Medulla oblongata (tissue), 1 donor: ENCODE measurements around the gene RBPMS2.
"Not testable (repeated sequence)": the region's sequence is repeated elsewhere in the genome, so short reads cannot be mapped to it uniquely, and the experiment has no call there.

ENCODE experiments used
- DNase-seq: peaks from one replicate; pipeline ENCODE4 v3.0.0-alpha.2; 2015; ENCODE audit errors: extremely low spot score

The RBPMS2 gene

DNA sequence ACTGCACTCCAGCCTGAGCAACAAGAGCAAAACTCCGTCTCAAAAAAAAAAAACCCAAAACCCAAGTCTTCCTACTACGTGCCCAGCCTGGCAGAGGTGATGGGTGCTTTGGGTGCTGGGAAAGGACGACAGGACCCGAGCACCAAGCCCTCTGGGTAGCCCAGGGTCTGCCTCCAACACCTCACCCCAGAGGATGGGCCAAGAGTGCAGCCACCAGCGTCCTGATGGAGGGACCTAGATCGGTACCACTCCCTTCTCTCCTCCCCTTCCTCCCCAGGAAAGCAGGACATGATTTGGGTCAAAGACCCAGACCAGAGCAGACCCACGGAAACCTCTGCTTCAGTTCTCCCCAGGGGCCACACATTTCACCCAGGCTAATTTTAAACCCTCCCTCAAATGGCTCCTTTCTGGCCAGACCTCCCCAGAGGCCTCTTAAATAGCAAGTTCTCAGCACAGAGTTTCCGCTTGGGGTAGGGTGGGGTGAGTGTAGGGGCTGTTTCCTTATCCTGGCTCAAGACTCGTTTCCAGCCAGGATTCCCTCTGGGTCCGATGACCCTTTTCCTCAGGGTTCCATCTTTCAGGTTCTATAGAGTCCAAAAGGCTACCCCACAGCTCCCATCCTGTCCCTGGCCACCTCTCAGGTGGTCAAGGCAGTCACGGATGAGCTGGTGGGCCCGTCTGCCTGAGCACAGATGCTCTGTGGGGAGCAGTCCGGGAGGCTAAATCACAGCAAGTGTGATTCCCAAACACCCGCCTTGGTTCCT lies 20.5 kb downstream of the RBPMS2 start:
- DNase-seq: no peak

DNA sequence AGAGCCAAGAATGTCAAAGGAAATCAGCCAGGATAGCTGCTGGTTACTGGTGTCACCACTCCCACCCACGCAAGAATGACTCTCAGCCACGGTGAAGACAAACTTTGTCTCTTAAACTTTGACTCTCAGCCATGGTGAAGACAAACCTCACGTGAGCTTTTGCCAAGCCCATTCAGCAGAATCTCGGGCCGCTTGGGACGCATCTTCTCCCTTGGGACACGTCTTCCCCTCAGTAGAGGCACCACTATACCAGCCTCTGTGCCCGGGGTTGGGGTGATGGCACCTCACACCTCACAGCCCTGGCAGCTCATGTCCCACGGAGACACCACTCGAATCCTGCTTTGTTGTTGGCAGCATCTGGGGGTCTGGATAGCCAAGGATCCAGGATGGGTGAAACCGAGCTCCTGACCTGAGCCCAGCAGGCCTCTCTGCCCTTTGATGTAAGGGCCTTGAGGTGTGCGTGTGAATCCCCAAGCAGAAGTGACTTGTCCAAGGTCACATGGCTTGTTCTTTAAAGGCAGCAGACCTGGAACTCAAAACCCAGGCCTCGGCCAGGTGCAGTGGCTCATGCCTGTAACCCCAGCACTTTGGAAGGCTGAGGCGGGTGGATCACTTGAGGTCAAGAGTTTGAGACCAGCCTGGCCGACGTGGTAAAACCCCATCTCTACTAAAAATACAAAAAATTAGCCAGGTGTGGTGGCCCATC lies 21.8 kb downstream of the RBPMS2 start:
- no peak for DNase-seq

DNA sequence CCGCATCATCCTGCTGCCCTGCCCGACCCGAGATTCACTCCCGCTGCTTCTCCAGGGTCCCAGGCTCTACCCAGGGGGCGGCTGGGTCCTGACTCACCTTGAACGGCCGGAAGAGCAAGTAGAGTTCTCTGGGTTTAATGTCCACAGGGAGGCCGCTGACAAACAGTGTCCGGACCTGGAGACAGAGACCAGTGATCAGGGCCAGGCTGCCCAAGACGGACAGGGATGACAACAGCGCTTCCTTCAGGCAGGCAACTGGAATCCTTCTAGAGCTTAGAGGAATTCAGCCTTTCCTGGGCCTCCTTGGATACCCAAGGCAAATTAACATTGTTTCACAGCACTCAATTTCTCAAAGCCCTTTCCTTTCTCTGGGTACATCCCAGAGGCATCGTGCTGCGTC lies 23.9 kb downstream of the RBPMS2 start:
- DNase-seq: no peak

DNA sequence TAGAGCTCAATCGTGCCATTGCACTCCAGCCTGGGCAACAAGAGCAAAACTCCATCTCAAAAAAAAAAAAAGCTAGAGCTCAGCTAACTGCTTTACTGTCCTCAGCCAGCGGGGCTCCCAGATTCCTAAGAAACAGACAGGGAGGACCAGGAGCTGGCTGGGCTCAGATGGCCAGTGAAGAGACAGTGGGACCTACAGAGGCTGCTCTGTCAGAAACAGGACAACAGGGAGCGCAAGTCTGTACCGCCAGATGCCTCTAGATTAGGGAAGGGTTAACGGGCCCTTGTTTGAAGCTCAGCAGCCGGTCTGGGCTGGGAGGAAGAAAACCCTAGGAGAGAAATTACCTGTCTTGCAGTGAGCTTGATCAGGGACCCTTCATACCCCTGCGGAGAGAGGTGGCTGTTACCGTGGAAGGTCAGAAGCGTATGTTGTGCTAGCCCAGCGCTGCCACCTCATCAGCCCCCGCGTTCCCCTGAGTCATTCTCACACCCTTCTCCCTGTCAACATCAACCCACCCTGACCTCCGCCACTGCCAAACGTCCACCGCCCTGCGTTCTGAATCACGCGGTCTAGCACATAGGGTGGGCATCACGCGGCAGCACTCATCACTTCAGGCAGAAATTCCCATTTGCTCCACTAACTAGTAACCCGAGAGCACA lies 25.3 kb downstream of the RBPMS2 start:
- DNase-seq: no peak

DNA sequence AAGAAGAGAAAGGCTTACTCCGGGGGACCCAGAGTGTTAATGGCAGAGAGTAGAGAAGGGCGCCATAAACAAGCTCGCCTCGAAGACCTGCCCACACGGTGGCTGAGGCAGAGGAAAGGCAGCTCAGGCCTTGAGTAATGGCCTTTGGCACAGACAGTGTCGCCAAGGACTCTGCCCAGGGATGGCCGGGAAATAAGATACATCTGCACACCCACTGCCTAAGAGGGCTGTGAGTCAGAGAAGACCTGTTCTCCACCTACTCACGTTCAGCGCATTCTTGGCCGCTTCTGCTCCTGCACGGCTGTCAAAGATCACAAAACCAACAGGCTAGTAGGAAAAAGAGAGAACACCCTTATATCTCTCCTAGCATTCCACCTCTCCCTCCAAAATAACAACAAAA lies 26.2 kb downstream of the RBPMS2 start:
- no peak for DNase-seq

DNA sequence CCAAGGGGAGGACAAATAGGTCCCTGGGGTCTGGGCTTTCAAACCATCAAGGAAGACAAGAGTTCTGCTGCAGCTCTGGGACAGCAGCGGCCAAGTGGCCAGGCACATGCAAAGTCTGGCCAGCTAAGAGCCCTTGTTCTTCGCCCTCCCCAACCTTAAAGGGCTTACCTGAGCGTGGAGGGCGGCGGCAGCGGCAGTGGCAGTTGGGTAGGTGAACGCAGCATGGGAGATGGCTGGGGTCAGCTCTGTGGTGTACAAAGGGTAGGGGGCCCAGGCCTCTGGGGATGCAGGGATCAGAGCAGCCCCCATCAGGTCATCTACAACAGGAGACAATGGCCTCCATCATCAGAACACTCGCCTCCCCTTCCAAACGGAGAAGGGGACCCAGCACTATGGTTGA lies 27.1 kb downstream of the RBPMS2 start:
- DNase-seq: no peak

DNA sequence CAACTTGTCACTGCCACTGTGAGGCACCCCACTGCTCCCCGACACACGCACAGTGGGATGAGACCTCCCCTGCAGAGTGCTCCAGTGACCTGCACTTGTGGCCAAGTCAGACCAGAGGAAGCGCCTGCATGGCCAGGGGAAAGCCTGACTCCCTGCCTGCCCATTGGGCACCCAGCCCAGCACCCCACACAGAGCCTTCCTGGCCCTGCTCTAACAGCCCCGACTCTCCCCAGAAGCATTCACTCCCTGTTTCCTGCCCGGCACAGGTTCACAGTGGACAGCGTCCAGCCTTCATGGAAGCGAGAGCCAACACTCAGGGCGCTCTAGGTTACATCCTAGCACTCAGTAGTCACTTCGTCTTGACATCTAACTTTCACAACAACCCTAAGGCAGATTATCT lies 27.8 kb downstream of the RBPMS2 start:
- no peak for DNase-seq

DNA sequence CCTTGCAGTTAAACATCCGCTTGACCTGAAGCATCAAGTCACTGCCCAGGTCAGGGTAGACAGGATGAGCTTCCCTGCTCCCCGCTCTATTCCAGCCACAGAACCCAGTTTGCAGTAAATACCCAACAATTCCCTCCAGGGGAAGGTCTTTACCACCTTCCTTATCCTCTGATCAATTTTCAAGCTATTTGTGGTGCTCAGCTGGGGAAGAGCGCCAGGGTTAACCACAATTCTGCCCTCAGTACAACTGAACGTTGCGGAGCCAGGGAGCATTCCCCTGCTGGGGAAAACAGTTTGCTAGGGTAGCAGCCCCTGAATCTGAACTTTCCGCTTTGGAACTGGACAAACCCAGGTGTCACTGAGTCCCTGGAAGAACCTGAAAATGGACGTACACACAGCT lies 28.5 kb downstream of the RBPMS2 start:
- no peak for DNase-seq

DNA sequence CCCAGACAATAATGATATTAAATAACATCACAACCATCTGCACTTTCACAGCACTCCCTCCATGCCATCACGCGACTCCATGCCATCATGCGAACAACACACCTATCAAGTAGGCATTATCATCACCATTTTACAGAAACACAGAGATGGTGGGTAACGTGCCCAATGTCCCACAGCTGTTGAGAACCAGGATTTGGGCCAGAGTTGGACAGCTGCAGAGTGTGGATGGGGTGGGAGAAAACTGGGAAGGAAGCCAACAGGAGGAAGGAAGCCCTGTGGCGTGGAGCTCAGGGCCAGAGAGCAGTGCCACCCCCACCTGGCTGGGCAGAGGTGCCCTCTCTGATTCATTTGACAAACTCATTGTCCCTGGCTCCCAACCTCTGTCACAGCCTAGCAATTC lies 29.0 kb downstream of the RBPMS2 start:
- DNase-seq: no peak

DNA sequence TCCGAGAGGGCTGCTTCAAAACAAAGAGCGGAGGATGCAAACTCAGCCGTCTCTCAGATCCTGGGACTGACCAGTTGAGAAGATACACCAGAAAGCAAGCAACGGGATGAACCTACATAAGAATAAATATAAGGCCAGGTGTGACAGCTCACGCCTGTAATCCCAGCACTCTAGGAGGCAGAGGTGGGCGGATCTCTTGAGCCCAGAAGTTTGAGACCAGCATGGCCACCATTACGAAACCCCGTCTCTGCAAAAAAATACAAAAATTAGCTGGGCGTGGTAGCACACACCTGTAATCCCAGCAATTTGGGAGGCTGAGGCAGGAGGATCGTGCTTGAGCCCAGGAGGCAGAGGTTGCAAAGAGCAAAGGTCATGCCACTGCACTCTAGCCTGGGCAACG lies 31.7 kb downstream of the RBPMS2 start:
- no peak for DNase-seq

DNA sequence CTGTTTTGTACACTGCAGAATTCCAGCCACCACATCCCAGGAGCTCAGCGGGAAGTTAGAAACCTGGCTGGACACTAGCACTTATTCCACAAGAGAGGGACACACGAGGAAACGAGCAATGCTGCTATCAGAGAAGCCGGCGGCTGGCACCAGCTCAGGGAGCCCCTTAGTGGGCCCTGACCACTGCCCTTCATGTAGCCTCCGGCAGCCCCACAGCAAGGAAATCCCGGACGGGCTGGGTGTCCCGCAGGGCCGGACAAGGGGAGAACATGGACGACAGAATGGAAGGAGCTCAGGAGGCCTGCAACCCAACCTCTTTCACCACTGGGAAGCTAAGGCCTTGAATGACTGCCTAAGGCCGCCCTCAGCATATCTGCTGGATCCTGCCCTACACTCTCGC lies 32.5 kb downstream of the RBPMS2 start:
- DNase-seq: no peak

DNA sequence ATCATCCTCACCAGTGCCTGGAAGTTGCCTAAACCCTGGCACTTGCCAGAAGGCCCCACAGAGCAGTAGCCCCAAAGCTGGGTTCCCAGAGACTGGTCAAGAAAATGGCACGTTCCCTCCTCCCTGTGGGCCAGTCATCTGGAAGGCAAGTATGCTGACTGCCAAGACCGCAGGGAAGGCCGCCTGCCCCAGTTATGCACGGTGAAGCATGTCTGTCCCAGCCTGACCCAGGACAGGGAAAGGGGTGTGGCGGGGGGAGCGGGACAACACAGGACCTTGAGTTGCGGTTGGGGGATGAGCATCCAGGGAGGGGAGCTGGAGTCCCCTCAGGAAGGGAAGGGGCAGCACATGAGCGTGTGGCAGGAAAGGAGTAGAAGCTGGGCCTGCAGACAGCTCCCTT lies 33.0 kb downstream of the RBPMS2 start:
- DNase-seq: no peak

DNA sequence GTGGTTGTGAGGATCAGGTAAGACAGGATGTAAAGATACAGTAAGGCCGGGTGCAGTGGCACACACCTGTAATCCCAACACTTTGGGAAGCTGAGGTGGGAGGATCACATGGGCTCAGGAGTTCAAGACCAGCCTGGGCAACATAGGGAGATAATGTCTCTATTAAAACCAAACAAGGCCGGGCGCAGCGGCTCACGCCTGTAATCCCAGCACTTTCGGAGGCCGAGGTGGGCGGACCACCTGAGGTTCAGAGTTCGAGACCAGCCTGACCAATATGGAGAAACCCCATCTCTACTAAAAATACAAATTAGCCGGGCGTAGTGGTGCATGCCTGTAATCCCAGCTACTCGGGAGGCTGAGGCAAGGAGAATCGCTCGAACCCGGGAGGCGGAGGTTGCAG lies 33.7 kb downstream of the RBPMS2 start:
- DNase-seq: not testable (repeated sequence)

DNA sequence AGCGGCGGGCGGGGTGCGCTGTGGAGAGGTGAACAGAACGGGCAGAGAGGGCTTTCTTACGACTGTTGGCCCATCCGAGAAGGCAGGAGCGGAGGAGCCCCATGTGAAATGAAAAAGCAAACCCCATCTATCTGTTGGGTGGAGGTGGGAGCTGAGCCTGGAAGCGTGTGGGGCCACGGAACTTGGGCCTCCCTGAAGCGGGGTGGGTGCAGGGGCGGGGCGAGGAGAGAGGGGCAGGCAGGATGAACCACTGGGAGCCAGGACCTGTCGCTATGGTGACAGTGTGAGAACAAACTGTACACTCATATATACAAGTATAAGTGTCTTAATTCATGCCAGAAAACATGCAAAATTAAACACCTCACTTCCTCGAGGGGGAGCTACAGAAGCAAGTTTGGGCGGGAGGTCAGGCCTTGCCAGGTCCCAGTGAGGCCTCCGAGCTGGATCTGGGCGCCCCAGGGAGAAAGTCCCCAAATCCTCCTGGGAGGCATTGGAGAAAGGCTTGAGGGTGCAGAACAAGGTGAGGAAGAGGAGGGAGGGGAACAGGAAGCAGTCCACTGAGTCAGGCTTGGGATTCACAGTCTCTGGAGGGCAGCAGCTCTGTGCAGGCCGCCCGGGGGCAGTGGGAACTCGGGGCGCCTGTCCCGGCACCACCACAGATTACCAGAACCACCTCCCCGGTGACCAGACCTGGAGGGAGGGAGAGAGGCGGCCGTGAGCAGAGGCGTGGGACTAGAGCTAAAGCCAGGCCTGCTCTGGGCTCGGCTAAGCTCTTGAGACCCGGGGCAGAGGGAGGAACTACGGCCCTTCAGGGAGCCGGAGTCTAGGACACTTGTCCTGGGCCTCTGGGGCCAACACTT lies 34.8 kb downstream of the RBPMS2 start:
- no peak for DNase-seq

DNA sequence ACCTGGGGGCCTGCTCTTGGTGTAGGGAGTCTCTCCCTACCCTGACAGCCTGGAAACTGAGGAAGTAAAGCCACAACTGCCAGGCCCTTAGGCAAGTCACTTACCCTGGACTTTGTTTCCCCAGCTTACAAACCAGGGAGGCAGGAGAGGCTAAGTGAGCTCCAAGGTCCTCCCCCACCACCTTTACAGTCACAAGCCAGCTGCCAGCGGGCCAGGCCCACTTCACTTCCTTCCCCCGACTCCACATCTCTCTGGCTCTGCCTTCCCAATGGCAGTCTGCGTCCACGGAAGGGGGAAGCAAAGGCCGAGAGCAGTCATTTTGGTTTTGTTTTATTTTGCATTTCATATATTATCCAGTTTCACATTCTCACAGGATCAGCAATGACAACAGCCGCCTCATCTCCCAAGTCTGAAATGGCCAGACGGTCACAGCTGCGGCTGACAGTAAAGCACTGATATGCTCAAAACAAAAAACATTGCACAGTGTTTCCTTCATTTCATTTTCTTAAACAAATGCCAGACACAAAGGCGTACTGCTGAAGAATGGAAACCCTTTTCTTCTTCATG lies 35.7 kb downstream of the RBPMS2 start:
- DNase-seq: no peak

DNA sequence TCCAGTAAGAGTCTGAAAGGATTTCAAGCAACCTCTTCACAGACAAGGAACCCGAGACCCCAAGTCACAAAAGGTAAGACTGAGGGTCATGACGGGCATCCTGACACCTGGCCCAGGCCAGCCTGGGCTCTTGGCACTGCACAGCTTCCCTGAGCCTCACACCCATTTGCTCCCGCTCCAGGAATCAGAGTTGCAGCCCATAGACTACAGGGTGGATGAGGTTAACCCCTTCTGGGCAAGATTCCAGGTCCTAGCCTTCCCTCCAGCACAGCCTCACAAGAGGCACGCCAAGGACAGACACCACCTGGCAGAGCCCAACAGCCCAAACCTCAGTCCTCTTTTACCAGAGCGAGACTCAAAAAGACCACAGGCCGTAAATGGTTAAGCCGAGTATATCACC lies 36.2 kb downstream of the RBPMS2 start:
- no peak for DNase-seq

DNA sequence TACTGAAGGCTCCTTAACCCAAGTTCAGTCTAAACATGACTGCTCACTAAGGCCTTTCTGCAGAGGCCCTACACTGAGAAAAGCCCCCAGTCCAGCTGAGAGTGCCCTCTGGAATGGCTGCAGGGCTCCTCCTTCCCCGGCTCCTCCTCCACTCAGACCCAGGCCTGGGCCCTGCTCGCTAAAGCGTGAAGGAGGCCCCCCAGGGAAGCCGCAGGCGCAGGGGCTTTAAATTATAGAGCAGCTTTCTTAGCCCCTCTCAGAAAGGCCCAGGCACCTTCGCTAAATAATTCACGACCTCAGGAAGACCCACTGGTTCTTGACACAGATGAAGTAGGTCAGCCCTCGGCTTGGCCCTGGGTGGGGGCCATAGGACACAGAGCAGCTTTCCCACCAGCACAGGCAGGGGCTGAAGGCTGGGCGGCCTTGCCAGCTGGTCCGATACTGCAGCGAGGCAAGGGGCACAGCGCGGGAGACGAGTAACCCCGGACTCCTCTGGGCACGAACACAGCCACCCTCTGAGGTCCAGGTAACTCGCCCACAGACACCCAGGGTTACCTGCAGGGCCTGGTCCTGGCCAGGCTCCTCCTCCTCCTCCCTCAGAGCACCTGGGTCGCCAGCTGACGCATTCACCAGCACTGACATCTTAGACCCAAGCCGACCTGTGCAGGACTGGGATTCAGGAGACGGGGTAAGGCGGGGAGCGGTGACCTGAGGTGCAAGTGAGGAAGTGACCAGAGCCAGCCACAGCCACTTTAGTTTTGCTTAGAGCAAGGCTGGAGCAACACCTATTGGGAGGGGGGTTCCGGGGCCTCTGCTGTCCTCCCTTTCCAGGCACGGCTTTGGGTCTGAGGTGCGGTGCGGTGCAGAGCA lies 36.9 kb downstream of the RBPMS2 start:
- no peak for DNase-seq

DNA sequence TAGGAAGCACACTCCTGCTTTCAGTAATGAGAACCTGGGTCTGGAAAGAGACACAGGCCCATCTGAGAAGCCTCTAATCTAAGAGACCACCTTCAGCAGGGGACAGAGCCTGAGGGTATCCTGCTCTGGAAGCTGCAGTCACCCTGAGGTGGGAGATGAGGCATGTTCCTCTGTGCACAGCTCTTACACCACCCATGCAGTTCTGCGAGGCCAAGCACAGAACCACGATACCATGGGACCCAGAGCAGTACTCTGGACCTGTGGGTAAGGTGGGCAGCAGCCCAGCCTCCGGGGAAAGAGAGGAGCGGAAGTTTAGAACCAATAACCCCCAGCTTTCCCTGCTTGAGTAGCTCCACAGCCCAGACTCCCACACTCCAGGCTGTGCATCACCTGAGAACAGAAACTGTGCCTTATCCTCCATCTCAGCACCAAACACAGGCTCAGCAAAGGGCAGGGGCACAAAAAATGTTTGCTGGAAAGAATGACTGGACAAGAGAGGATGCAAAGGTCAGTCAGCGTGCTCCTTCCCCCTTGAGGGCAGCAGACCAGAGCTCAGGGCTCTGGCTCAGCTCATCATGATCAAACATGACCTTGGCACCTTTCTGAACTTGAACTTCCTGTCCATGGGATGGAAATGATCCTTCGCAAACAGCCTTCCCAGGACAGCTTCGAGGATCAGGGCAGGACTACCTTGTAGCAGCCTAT lies 43.1 kb downstream of the RBPMS2 start:
- no peak for DNase-seq

DNA sequence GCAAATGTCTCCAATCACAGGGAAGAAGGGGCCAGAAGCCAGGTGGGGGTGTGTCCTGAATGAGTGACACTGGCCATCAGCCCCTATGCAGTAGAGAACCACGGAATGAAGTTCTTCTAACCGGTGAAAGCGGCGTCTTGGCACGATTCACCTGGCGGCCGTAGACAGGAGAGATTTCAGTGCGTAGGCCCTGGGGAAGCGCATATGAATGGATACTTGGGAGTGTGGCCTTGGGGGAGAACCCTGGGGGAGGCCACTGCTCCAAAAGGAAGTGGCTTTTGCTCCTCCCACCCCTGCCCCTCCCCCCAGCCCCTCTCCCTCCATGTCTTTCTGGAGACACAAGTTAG lies 43.6 kb downstream of the RBPMS2 start:
- DNase-seq: no peak
